Adrenal gland (tissue), 5 donors: ENCODE results near the gene ELOVL2.
"Not testable (repeated sequence)": the region's sequence is repeated elsewhere in the genome, so short reads cannot be mapped to it uniquely, and the experiment has no call there.

Experiments used
- CTCF ChIP-seq, 6 experiments: fragments of 450-650 bp in 4 of 6; fragments of 200-600 bp in 2 of 6; sonication (generic) in 1 of 6; IDR thresholded peaks; 1 replicate in 5 of 6; 2 replicates in 1 of 6; pipeline versions ENCODE4 v1.5.1 to v1.8.0; 2016 to 2021; ENCODE audit warnings: antibody characterized with exemption in 6 of 6, mild to moderate bottlenecking in 2 of 6, moderate library complexity in 1 of 6
- POLR2A ChIP-seq, 2 donors: fragments of 450-650 bp; IDR thresholded peaks; one replicate each; pipeline ENCODE4 v1.6.1; 2017; ENCODE audit warnings: antibody characterized with exemption in 2 of 2, mild to moderate bottlenecking in 2 of 2, moderate library complexity in 1 of 2
- donor health status: DM: no; HTN: no; CAD: no.

GRCh38 chr6:11087141-11087812, 43.2 kb upstream of the ELOVL2 start:
- TF ChIP-seq CTCF, POLR2A (IDR thresholded peaks at IDR 0.05): not testable (repeated sequence)
